Measurements from ENCODE around the gene LANCL1.

The LANCL1 gene

GRCh38 chr2:210387074-210387473, 89.5 kb downstream of the LANCL1 start:
- DNase-seq, result no peak
